Bronchial epithelial cell (primary cell): ENCODE data around the gene UNK. TPM values are rescaled to one million over a fixed set of nuclear protein-coding genes. Genes with fewer than 3 reads are reported as not detected.
A peak's percentile ranks its signal among the peaks of the same experiment; 100 is the strongest.
"Not testable (repeated sequence)": the region's sequence is repeated elsewhere in the genome, so short reads cannot be mapped to it uniquely, and the experiment has no call there.

Experiments used
- DNase-seq: peaks from one replicate; pipeline ENCODE4 v3.0.0-alpha.2; 2010; ENCODE audit warnings: low read depth
- FAIRE-seq: peaks from 2 replicates; lab custom pipeline; 2011; peaks lifted over from hg19 to GRCh38; lab: Jason Lieb, UNC
- H3K27me3 ChIP-seq: 2 replicates; pipeline ENCODE4 v1.5.1; 2011; ENCODE audit warnings: low read length; ENCODE audit not compliant: control insufficient read depth, insufficient read depth
- H3K36me3 ChIP-seq: 2 replicates; pipeline ENCODE4 v1.5.1; 2011; ENCODE audit warnings: low read length; ENCODE audit not compliant: control insufficient read depth, insufficient read depth
- H3K4me3 ChIP-seq: 2 replicates; pipeline ENCODE4 v1.5.1; 2011; ENCODE audit warnings: mild to moderate bottlenecking, low read depth, low read length, control low read depth
- total RNA-seq: library from RNA; depleted of rRNA; stranded (reverse); fragments of >200 nt; gene quantifications from 2 replicates; pipeline ENCODE4 v1.2.1, GENCODE V29; 2014
- TF ChIP-seq, protein P1 (sequence below): IDR thresholded peaks from 2 replicates; pipeline ENCODE4 v1.5.1; 2011; ENCODE audit warnings: mild to moderate bottlenecking, moderate library complexity, low read length, control low read depth, inconsistent platforms; ENCODE audit not compliant: insufficient read depth, severe bottlenecking

The UNK gene
- total RNA-seq, 1 donor from 2014 or later, result 10.8 TPM

DNA sequence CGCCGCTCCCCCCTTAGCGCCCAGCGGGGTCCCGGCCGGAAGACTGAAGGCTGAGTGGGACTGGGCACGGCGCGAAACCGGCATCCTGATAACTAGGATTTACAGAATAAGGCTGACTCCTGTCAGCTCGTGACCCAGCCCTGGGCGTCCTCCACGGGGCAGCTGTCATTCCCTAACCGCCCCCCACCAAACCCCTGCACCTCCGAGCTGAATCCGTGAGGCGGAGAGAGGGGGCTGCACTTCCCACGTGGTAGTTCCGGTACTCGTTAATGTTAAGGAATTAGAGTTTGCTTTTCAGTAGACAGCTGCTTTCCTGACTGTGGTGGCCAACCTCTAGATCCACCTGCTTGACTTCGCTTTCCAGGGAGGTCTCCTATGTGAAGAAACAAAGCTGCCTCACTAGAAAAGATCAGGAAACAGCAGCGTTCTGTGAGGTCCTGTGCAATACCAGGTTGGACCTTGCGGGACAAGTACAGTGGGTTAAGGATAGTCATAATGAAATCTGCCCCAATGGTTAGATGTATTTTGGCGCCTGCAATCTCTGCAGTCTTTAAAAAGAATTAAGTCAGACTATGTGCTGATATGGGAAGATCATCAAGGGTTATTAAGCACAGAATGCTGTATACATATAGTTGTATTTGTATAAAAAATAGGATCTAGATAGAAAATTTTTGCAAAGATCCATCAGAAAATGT is 71.6 kb downstream of the UNK start:
- DNase-seq, result no peak
- TF ChIP-seq, protein P1, sequence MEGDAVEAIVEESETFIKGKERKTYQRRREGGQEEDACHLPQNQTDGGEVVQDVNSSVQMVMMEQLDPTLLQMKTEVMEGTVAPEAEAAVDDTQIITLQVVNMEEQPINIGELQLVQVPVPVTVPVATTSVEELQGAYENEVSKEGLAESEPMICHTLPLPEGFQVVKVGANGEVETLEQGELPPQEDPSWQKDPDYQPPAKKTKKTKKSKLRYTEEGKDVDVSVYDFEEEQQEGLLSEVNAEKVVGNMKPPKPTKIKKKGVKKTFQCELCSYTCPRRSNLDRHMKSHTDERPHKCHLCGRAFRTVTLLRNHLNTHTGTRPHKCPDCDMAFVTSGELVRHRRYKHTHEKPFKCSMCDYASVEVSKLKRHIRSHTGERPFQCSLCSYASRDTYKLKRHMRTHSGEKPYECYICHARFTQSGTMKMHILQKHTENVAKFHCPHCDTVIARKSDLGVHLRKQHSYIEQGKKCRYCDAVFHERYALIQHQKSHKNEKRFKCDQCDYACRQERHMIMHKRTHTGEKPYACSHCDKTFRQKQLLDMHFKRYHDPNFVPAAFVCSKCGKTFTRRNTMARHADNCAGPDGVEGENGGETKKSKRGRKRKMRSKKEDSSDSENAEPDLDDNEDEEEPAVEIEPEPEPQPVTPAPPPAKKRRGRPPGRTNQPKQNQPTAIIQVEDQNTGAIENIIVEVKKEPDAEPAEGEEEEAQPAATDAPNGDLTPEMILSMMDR, result no peak
- no peak for FAIRE-seq
- H3K36me3 ChIP-seq, result peaks cover 4% of the 10 kb centered on the region
- peak overlapping the region; percentile 73 for H3K4me3 ChIP-seq
- no peaks in the 10 kb centered on the region for H3K27me3 ChIP-seq

DNA sequence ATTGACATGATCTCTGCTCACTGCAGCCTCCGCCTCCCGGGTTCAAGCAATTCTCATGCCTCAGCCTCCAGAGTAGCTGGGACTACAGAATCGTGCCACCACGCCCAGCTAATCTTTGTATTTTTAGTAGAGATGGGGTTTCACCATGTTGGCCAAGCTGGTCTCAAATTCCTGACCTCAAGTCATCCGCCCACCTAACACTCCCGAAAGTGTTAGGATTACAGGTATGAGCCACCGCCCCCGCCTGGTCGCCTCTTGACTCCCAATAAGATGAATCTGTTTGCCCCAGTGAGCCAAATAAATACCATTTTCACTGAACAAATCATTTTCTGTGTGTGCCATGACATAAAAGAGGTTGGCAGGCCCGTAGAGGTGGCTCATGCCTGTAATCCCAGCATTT is 74.8 kb downstream of the UNK start:
- not testable (repeated sequence) for H3K27me3 ChIP-seq, FAIRE-seq, H3K4me3 ChIP-seq, H3K36me3 ChIP-seq, DNase-seq

DNA sequence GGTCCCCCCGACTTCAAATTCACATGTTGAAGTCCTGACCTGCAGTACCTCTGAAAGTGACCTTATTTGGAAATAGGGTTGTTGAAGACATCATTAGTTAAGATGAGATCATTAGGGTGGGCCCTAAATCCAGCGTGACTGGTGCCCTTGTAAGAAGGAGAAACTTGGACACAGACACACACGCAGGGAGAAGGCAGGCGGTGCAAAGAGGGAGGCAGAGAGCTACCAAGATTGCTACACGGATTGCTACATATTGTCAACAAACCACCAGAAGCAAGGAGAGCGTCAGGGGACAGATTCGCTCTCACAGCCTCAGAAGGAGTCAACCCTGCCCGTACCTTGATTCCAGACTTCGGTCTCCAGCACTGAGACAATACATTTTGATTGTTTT is 77.3 kb downstream of the UNK start:
- TF ChIP-seq, protein P1, result no peak

DNA sequence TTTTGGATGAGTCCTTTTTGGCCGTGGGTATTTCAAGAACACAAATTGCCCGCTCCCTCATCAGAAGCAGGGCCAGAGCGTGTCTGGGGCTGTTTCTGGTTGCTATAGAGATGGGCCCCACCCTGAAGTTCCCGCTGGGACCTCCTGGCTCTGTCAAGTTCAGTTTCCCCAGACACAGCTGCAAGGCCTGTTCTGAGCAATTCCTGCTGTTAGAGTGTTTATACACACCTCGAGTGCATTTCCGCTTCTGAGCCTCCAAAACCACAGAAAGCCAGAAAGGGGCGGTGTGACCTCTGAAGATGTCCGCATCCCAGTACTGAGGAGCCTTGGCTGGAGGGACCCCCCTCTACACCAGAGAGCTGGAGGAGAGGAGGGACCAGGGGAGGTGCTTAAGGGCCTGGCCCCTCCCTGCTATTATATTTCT is 79.9 kb downstream of the UNK start:
- FAIRE-seq, result no peak
- Histone ChIP-seq H3K4me3 (no peak overlapping the region), H3K27me3 (no peaks in the 10 kb centered on the region), H3K36me3 (no peaks in the 10 kb centered on the region)
- DNase-seq, result peak; percentile 79
- TF ChIP-seq, protein P1, result no peak

More for the DNA sequence above, 77.3 kb downstream of the UNK start:
- Histone ChIP-seq H3K4me3 (no peak overlapping the region), H3K36me3 (no peaks in the 10 kb centered on the region), H3K27me3 (no peaks in the 10 kb centered on the region)
- DNase-seq (no peak), FAIRE-seq (no peak)

DNA sequence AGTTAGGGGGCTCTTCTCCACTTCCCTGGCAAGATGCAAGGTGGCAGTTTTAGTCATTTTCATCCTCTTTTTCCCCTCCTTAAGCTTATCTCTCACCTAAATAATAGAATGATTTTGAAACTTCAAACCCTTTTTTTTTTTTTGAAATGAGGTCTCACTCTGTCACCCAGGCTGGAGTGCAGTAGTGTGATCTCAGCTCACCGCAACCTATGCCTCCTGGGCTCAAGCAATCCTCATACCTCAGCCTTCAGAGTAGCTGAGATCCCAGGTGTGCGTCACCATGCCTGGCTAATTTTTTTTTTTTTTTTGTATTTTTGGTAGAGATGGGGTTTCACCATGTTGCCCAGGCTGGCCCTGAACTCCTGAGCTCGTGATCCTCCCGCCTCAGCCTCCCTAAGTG is 80.3 kb downstream of the UNK start:
- not testable (repeated sequence) for H3K27me3 ChIP-seq, H3K36me3 ChIP-seq, H3K4me3 ChIP-seq, FAIRE-seq
- DNase-seq, result peak; percentile 69

DNA sequence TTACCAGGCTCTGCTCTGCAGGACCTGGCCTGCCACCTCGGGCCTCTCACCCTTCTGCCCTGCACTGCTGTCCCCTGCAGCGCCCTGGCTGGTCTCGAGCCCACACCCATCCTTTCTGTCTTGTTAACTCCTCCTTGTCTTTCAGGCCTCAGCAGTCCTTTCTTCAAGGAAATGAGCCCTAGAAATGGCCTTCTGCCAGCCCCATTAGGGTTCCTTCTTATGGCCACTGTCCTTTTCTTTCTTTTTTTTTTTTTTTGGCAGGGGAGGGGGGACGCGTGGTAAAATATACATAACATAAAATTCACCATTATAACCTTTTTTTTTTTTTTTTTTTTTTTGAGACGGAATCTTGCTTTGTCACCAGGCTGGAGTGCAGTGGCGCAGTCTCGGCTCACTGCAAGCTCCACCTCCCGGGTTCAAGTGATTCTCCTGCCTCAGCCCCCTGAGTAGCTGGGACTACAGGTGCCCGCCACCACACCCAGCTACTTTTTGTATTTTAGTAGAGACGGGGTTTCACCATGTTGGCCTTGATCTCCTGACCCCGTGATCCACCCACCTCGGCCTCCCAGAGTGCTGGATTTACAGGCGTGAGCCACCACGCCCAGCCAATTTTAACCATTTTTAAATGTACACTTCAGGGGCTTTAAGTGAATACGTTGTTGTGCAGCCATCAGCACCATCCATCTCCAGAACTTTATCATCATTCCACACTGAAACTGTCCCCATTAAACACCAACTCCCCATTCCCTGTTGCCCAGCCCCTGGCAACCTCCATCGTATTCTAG is 81.0 kb downstream of the UNK start:
- H3K27me3 ChIP-seq, H3K4me3 ChIP-seq, FAIRE-seq, H3K36me3 ChIP-seq, DNase-seq: not testable (repeated sequence)

DNA sequence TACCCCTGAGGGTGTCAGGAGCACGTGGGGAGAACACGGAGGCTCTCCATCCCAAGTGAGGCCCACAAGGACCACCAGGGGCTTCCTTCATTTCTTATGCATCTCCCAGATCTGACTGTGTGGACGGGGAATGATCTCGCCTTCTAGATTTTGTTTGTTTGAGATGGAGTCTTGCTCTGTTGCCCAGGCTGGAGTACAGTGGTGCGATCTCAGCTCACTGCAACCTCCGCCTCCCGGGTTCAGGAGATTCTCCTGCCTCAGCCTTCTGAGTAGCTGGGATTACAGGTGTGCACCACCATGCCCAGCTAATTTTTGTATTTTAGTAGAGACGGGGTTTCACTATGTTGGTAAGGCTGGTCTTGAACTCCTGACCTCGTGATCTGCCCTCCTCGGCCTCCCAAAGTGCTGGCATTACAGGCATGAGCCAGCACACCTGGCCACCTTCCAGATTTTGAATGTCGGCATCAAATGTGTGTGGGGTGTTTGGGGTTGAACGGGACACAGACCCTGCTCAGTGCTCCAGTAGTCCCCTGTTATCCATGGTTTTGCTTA is 84.2 kb downstream of the UNK start:
- H3K4me3 ChIP-seq, H3K27me3 ChIP-seq, H3K36me3 ChIP-seq, DNase-seq, FAIRE-seq: not testable (repeated sequence)
